Glutamatergic neuron (in vitro differentiated cells): Measurements from ENCODE around the gene PODN. TPM values are rescaled to one million over a fixed set of nuclear protein-coding genes. Genes with fewer than 3 reads are reported as not detected.

ENCODE experiments used
- DNase-seq: peaks from one replicate; pipeline ENCODE4 v3.0.0; 2022
- H3K27ac Mint-ChIP-seq: one replicate; pipeline ENCODE4 v1.8.0; 2020; ENCODE audit warnings: mild to moderate bottlenecking, mixed read lengths, inconsistent platforms; ENCODE audit not compliant: unreplicated experiment
- H3K27me3 Mint-ChIP-seq: one replicate; pipeline ENCODE4 v1.8.0; 2020; ENCODE audit warnings: mild to moderate bottlenecking, moderate library complexity, mixed read lengths, inconsistent platforms; ENCODE audit not compliant: unreplicated experiment
- H3K36me3 Mint-ChIP-seq: one replicate; pipeline ENCODE4 v1.8.0; 2020; ENCODE audit warnings: mild to moderate bottlenecking, mixed read lengths, inconsistent platforms; ENCODE audit not compliant: unreplicated experiment
- H3K4me1 Mint-ChIP-seq: one replicate; pipeline ENCODE4 v1.8.0; 2020; ENCODE audit warnings: mild to moderate bottlenecking, low read depth, mixed read lengths, inconsistent platforms; ENCODE audit not compliant: unreplicated experiment
- H3K4me3 Mint-ChIP-seq: one replicate; pipeline ENCODE4 v1.8.0; 2020; ENCODE audit warnings: mild to moderate bottlenecking, mixed read lengths, inconsistent platforms; ENCODE audit not compliant: unreplicated experiment
- H3K9me3 Mint-ChIP-seq: one replicate; pipeline ENCODE4 v1.8.0; 2020; ENCODE audit warnings: mild to moderate bottlenecking, moderate library complexity, mixed read lengths, inconsistent platforms; ENCODE audit not compliant: unreplicated experiment
- total RNA-seq: library from RNA; stranded (reverse); fragmentation: NEBNext Ultra II Directional; extraction: Animal tissue kit (Norgen Biotek cat#: 25700); gene quantifications from one replicate; pipeline ENCODE4 v1.2.1, GENCODE V29; 2021; ENCODE audit not compliant: unreplicated experiment
- TF ChIP-seq, protein P1 (sequence below): fragments of 200-600 bp; sonication (generic); IDR thresholded peaks from one replicate; pipeline ENCODE4 v1.5.0; 2021; ENCODE audit not compliant: partially characterized antibody, unreplicated experiment

The PODN gene
- total RNA-seq, 1 donor from 2014 or later, result 3.1 TPM

DNA sequence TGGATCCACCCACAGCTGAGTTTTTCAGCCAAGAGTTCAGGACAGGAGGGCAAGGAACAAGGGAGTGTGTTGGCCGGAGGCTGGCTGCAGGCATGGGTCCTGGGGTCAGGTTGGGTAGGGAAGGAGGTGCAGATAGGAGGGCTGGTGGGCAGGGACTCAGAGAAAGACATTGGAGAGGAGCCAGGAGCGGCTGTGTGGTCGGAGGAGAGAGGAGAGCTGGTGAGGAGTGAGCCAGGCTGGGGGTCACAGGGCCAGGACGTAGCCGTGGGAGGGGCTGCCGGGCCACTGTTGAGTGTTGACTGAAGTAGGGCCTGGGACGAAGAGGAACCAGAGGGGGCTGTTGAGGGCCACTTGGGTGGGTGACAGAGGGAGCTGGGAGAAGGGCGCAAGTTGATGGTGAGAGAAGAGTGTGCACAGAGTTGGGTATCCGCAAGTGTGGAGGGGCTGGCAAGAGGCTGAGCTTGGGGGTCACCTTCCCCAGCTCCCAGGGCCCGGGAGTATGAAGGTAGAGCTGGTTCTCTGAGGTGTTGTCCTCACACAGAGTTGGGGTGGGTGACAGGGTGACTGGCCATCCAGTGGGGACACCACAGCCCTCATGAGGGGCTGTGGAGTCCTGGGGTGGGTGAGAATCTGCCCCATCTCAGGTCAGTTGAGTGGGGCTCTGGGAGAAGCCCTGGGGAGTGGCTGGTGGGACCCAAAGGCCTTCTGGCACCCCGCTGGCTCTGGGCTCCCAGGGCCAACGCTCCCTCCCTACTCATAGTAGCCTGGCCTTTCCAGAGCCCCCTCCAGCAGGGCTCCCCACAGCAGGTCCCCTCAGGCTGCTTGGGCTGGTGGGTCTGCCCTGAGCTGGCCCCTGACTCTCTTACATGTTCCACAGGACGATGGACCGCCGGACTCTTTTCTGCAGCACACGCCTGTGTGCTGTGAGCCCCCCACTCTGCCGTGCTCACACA, 21.9 kb downstream of the PODN start:
- H3K36me3 Mint-ChIP-seq, result no peaks in the 10 kb centered on the region
- TF ChIP-seq, protein P1, sequence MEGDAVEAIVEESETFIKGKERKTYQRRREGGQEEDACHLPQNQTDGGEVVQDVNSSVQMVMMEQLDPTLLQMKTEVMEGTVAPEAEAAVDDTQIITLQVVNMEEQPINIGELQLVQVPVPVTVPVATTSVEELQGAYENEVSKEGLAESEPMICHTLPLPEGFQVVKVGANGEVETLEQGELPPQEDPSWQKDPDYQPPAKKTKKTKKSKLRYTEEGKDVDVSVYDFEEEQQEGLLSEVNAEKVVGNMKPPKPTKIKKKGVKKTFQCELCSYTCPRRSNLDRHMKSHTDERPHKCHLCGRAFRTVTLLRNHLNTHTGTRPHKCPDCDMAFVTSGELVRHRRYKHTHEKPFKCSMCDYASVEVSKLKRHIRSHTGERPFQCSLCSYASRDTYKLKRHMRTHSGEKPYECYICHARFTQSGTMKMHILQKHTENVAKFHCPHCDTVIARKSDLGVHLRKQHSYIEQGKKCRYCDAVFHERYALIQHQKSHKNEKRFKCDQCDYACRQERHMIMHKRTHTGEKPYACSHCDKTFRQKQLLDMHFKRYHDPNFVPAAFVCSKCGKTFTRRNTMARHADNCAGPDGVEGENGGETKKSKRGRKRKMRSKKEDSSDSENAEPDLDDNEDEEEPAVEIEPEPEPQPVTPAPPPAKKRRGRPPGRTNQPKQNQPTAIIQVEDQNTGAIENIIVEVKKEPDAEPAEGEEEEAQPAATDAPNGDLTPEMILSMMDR, result no peak
- peaks cover 36% of the 10 kb centered on the region for H3K4me1 Mint-ChIP-seq
- H3K27me3 Mint-ChIP-seq, result peaks cover 17% of the 10 kb centered on the region
- no peak for DNase-seq
- peak overlapping the region; percentile 79 for H3K27ac Mint-ChIP-seq
- H3K9me3 Mint-ChIP-seq, result peaks cover 9% of the 10 kb centered on the region
- peak overlapping the region; percentile 25 for H3K4me3 Mint-ChIP-seq

DNA sequence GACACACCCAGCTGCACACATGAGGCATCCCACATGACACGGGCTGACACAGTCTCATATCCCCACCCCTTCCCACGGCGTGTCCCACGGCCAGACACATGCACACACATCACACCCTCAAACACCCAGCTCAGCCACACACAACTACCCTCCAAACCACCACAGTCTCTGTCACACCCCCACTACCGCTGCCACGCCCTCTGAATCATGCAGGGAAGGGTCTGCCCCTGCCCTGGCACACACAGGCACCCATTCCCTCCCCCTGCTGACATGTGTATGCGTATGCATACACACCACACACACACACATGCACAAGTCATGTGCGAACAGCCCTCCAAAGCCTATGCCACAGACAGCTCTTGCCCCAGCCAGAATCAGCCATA, 22.6 kb downstream of the PODN start:
- Mint-ChIP-seq H3K36me3 (no peaks in the 10 kb centered on the region), H3K27ac (peak overlapping the region; percentile 79), H3K9me3 (peaks cover 13% of the 10 kb centered on the region), H3K4me1 (peaks cover 39% of the 10 kb centered on the region), H3K27me3 (peaks cover 17% of the 10 kb centered on the region), H3K4me3 (peak overlapping the region; percentile 36)
- no peak for DNase-seq
- TF ChIP-seq, protein P1, result no peak

DNA sequence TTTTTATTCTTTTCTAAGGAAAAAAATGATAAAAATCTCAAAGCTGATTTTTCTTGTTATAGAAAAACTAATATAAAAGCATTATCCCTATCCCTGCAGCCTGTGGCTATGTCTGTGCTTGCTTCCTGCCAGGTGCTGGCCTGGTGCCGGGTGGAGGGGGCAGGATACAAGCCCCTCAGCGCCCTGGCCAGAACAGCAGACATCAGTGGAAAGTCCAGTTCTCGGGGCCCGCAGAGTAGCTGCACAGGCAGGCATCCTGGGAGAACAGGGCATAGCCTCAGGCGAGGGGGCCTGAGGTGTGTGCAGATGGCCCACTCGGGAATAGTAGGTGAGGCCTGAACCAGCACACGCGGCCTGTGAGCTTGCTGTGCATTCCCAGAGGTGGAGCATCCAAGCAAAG, 23.4 kb downstream of the PODN start:
- Mint-ChIP-seq H3K9me3 (peaks cover 13% of the 10 kb centered on the region), H3K27ac (no peak overlapping the region), H3K4me3 (no peak overlapping the region), H3K36me3 (no peaks in the 10 kb centered on the region), H3K4me1 (peaks cover 39% of the 10 kb centered on the region), H3K27me3 (peaks cover 17% of the 10 kb centered on the region)
- DNase-seq, result peak; percentile 12
- TF ChIP-seq, protein P1, result no peak

DNA sequence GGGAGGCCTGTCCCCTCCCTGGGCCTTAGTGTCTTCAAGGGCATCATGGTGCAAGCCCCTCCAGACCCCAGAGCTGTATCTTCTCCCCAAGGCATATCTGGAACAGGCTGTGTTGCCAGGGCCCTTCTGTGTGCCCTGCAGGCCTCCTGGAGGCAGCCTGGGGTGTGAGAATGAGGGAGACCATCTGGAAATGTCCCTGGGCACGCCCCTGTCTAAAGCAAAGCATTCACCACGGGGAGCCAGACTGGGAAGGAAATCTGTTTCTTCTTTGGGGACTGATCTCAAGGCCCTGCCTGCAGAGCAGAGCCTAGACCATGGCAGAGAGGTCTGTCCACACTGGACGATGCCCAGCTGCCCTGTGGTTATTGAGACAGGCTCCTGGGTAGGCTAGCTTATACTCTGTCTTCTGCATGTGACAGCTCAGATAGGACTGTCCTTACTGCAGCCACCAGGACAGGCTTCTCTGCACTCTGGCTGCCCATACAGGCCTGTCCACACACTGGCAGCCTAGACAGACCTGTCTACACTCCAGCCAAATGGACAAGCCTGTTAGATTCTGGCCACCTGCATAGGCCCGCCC, 24.6 kb downstream of the PODN start:
- Mint-ChIP-seq H3K4me1 (peaks cover 39% of the 10 kb centered on the region), H3K27ac (peak overlapping the region; percentile 66), H3K36me3 (no peaks in the 10 kb centered on the region), H3K27me3 (peaks cover 17% of the 10 kb centered on the region), H3K9me3 (peaks cover 13% of the 10 kb centered on the region), H3K4me3 (no peak overlapping the region)
- peak; percentile 46 for DNase-seq
- TF ChIP-seq, protein P1, result no peak
